Measurements from ENCODE around the gene PTP4A2. TPM values are rescaled to one million over a fixed set of nuclear protein-coding genes. Genes with fewer than 3 reads are reported as not detected.
"Not testable (repeated sequence)": the region's sequence is repeated elsewhere in the genome, so short reads cannot be mapped to it uniquely, and the experiment has no call there.

Gene PTP4A2
- total RNA-seq, 4 donors from 2014 or later, result 160 to 241 (median 173) TPM

- TF ChIP-seq CTCF (IDR thresholded peaks at IDR 0.05) (no peak), POLR2AphosphoS5 (IDR thresholded peaks at IDR 0.05) (no peak), EP300 (IDR thresholded peaks at IDR 0.05) (no peak), POLR2A (IDR thresholded peaks at IDR 0.05; ENCODE audit: low read depth) (no peak)
- DNase-seq (ENCODE audit: extremely low spot score), result no peak
- no peaks in the 10 kb centered on the region for H3K27me3 ChIP-seq
- no peaks in the 10 kb centered on the region for H3K9me3 ChIP-seq
- peaks cover 41 to 53% (median 43%) of the 10 kb centered on the region in 4 donors for H3K4me1 ChIP-seq
- WGBS, result 89% methylated on average over 2 of the region's 2 CpGs
- H3K36me3 ChIP-seq, result no peaks in the 10 kb centered on the region
- intact Hi-C loops (cut with DNase I), result no loop called here
- H3K27ac ChIP-seq (replicated peaks in 1 of 4), result peak overlapping the region in 1 of 4 donors; percentile 88
- H3K4me3 ChIP-seq, result no peak overlapping the region
Measured at GRCh38 chr1:31952825-31953220, 14.7 kb upstream of the PTP4A2 start.

GRCh38 chr1:31951276-31951675, 13.1 kb upstream of the PTP4A2 start:
- no peaks in the 10 kb centered on the region for H3K36me3 ChIP-seq
- H3K4me1 ChIP-seq, result peaks cover 31 to 45% (median 36%) of the 10 kb centered on the region in 4 donors
- peak overlapping the region; percentile 22 to 57 (median 49) for H3K27ac ChIP-seq (replicated peaks in 1 of 4)
- H3K27me3 ChIP-seq, result no peaks in the 10 kb centered on the region
- intact Hi-C loops (cut with DNase I), result no loop called here
- H3K9me3 ChIP-seq, result no peaks in the 10 kb centered on the region
- H3K4me3 ChIP-seq, result no peak overlapping the region
- 69% methylated on average over 4 of the region's 4 CpGs for WGBS
- no peak for TF ChIP-seq CTCF (IDR thresholded peaks at IDR 0.05)
- DNase-seq (ENCODE audit: extremely low spot score), result no peak

- Histone ChIP-seq H3K36me3 (no peaks in the 10 kb centered on the region), H3K9me3 (no peaks in the 10 kb centered on the region), H3K4me1 (peaks cover 25 to 39% (median 30%) of the 10 kb centered on the region in 4 donors), H3K27me3 (no peaks in the 10 kb centered on the region), H3K4me3 (no peak overlapping the region), H3K27ac (replicated peaks in 1 of 4) (no peak overlapping the region)
- 77% methylated on average over 1 of the region's 1 CpG for WGBS
- no peak for DNase-seq (ENCODE audit: extremely low spot score)
- intact Hi-C loops (cut with DNase I), result no loop called here
- TF ChIP-seq POLR2A (IDR thresholded peaks at IDR 0.05; ENCODE audit: low read depth), result no peak
- no peak for TF ChIP-seq CTCF (IDR thresholded peaks at IDR 0.05)
- no peak for TF ChIP-seq POLR2AphosphoS5 (IDR thresholded peaks at IDR 0.05)
- TF ChIP-seq EP300 (IDR thresholded peaks at IDR 0.05), result no peak
Measured at GRCh38 chr1:31949862-31950261, 11.7 kb upstream of the PTP4A2 start.

- DNase-seq (ENCODE audit: extremely low spot score); H3K36me3 ChIP-seq; H3K4me3 ChIP-seq; H3K27me3 ChIP-seq; intact Hi-C loops (cut with DNase I); H3K9me3 ChIP-seq: not testable (repeated sequence)
- Histone ChIP-seq H3K27ac (replicated peaks in 1 of 4) (peak overlapping the region; percentile 95 to 99 (median 98)), H3K4me1 (peaks cover 20 to 38% (median 34%) of the 10 kb centered on the region in 4 donors)
- WGBS, result 98% methylated on average over 10 of the region's 10 CpGs
Measured at GRCh38 chr1:31945677-31946076, 7.5 kb upstream of the PTP4A2 start.

GRCh38 chr1:31944205-31945089, 6.3 kb upstream of the PTP4A2 start:
- Histone ChIP-seq H3K9me3 (no peaks in the 10 kb centered on the region), H3K27ac (replicated peaks in 1 of 4) (peak overlapping the region; percentile 95 to 99 (median 98)), H3K4me1 (peaks cover 27 to 45% (median 37%) of the 10 kb centered on the region in 4 donors), H3K36me3 (no peaks in the 10 kb centered on the region), H3K4me3 (peak overlapping the region; percentile 57 to 62 (median 60)), H3K27me3 (no peaks in the 10 kb centered on the region)
- WGBS, result 10% methylated on average over 11 of the region's 56 CpGs
- intact Hi-C loops (cut with DNase I), result no loop called here
- TF ChIP-seq CTCF (IDR thresholded peaks at IDR 0.05) (no peak), EP300 (IDR thresholded peaks at IDR 0.05) (no peak), POLR2AphosphoS5 (IDR thresholded peaks at IDR 0.05) (peak; percentile 69 to 81), POLR2A (IDR thresholded peaks at IDR 0.05; ENCODE audit: low read depth) (no peak)
- DNase-seq (ENCODE audit: extremely low spot score), result peak; percentile 98
